Germinal center (tissue), 1 donor: ENCODE results near the gene CNGB1.
"Not testable (repeated sequence)": the region's sequence is repeated elsewhere in the genome, so short reads cannot be mapped to it uniquely, and the experiment has no call there.

Experiments
- DNase-seq: peaks from one replicate; pipeline ENCODE4 v3.0.0; 2012; ENCODE audit warnings: mixed read lengths, low spot score

Gene CNGB1

GRCh38 chr16:57886427-57886826, 84.5 kb downstream of the CNGB1 start:
- no peak for DNase-seq

GRCh38 chr16:57884655-57885133, 86.2 kb downstream of the CNGB1 start:
- no peak for DNase-seq

- no peak for DNase-seq
These were observed 86.8 kb downstream of the CNGB1 start for GRCh38 chr16:57883953-57884654.

GRCh38 chr16:57883480-57883879, 87.4 kb downstream of the CNGB1 start:
- no peak for DNase-seq

GRCh38 chr16:57882792-57883191, 88.1 kb downstream of the CNGB1 start:
- no peak for DNase-seq

GRCh38 chr16:57882206-57882605, 88.7 kb downstream of the CNGB1 start:
- no peak for DNase-seq

GRCh38 chr16:57878586-57878985, 92.3 kb downstream of the CNGB1 start:
- no peak for DNase-seq

- no peak for DNase-seq
These were observed 94.7 kb downstream of the CNGB1 start for GRCh38 chr16:57876210-57876609.

- no peak for DNase-seq
These were observed 95.6 kb downstream of the CNGB1 start for GRCh38 chr16:57875347-57875746.

GRCh38 chr16:57873218-57873617, 97.7 kb downstream of the CNGB1 start:
- no peak for DNase-seq

GRCh38 chr16:57872764-57873163, 98.2 kb downstream of the CNGB1 start:
- not testable (repeated sequence) for DNase-seq

GRCh38 chr16:57871456-57871855, 99.5 kb downstream of the CNGB1 start:
- DNase-seq: no peak

- DNase-seq: no peak
These were observed 100.0 kb downstream of the CNGB1 start for GRCh38 chr16:57870753-57871454.

- DNase-seq: no peak
These were observed 101.9 kb downstream of the CNGB1 start for GRCh38 chr16:57868913-57869520.

- DNase-seq: no peak
These were observed 103.8 kb downstream of the CNGB1 start for GRCh38 chr16:57867000-57867561.

GRCh38 chr16:57866529-57866918, 104.4 kb downstream of the CNGB1 start:
- no peak for DNase-seq

GRCh38 chr16:57865746-57866528, 105.0 kb downstream of the CNGB1 start:
- no peak for DNase-seq

- no peak for DNase-seq
These were observed 107.3 kb downstream of the CNGB1 start for GRCh38 chr16:57863434-57864160.

- no peak for DNase-seq
These were observed 108.1 kb downstream of the CNGB1 start for GRCh38 chr16:57862698-57863433.

GRCh38 chr16:57859331-57859730, 111.6 kb downstream of the CNGB1 start:
- no peak for DNase-seq

- DNase-seq: no peak
These were observed 112.3 kb downstream of the CNGB1 start for GRCh38 chr16:57858635-57859034.
